ENCODE data around the gene GRIN3B.

GRIN3B gene

GRCh38 chr19:989381-990081 is 10.7 kb upstream of the GRIN3B start:
- TF ChIP-seq ZNF8 (CRISPR knock-in tag; IDR thresholded peaks at IDR 0.05) (no peak), BACH2 (CRISPR knock-in tag; IDR thresholded peaks at IDR 0.05; ENCODE audit: borderline replicate concordance) (no peak), TSHZ2 (CRISPR knock-in tag; IDR thresholded peaks at IDR 0.05) (no peak), PATZ1 (CRISPR knock-in tag; IDR thresholded peaks at IDR 0.05; ENCODE audit: borderline replicate concordance) (no peak), ZNF70 (CRISPR knock-in tag; IDR thresholded peaks at IDR 0.05) (no peak), CREB5 (CRISPR knock-in tag; IDR thresholded peaks at IDR 0.05; ENCODE audit: low read depth) (no peak), POU6F1 (CRISPR knock-in tag; IDR thresholded peaks at IDR 0.05; ENCODE audit: borderline replicate concordance, low read depth) (no peak), ZFP30 (CRISPR knock-in tag; IDR thresholded peaks at IDR 0.05) (no peak), ISL1 (CRISPR knock-in tag; IDR thresholded peaks at IDR 0.05) (no peak), PPARA (CRISPR knock-in tag; IDR thresholded peaks at IDR 0.05; ENCODE audit: borderline replicate concordance) (no peak), TCF4 (CRISPR knock-in tag; IDR thresholded peaks at IDR 0.05; ENCODE audit: borderline replicate concordance) (no peak), OSR1 (CRISPR knock-in tag; IDR thresholded peaks at IDR 0.05) (no peak), CSRNP3 (CRISPR knock-in tag; IDR thresholded peaks at IDR 0.05) (no peak), ZC3H10 (CRISPR knock-in tag; IDR thresholded peaks at IDR 0.05) (no peak), CSDC2 (CRISPR knock-in tag; IDR thresholded peaks at IDR 0.05) (no peak), ZFP3 (CRISPR knock-in tag; IDR thresholded peaks at IDR 0.05) (no peak), GLIS3 (CRISPR knock-in tag; IDR thresholded peaks at IDR 0.05) (no peak), ZNF565 (CRISPR knock-in tag; conservative IDR thresholded peaks at IDR 0.05; ENCODE audit: low read depth) (no peak)
- no peak for ATAC-seq

- ATAC-seq, result no peak
- TF ChIP-seq ZNF70 (CRISPR knock-in tag; IDR thresholded peaks at IDR 0.05) (no peak), SNAI2 (CRISPR knock-in tag; IDR thresholded peaks at IDR 0.05) (no peak), OSR1 (CRISPR knock-in tag; IDR thresholded peaks at IDR 0.05) (no peak), CSDC2 (CRISPR knock-in tag; IDR thresholded peaks at IDR 0.05) (no peak), CSRNP3 (CRISPR knock-in tag; IDR thresholded peaks at IDR 0.05) (no peak), ZFP30 (CRISPR knock-in tag; IDR thresholded peaks at IDR 0.05) (no peak), CREB5 (CRISPR knock-in tag; IDR thresholded peaks at IDR 0.05; ENCODE audit: low read depth) (no peak), PATZ1 (CRISPR knock-in tag; IDR thresholded peaks at IDR 0.05; ENCODE audit: borderline replicate concordance) (no peak), TSHZ2 (CRISPR knock-in tag; IDR thresholded peaks at IDR 0.05) (no peak), TCF4 (CRISPR knock-in tag; IDR thresholded peaks at IDR 0.05; ENCODE audit: borderline replicate concordance) (no peak), ARNTL (CRISPR knock-in tag; IDR thresholded peaks at IDR 0.05; ENCODE audit: borderline replicate concordance, low read depth) (no peak), TOX (CRISPR knock-in tag; IDR thresholded peaks at IDR 0.05; ENCODE audit: borderline replicate concordance) (no peak)
Measured at GRCh38 chr19:990119-990571, 10.1 kb upstream of the GRIN3B start.
